GM18873 (cell line): Measurements from ENCODE around the gene NKX2-3.

ENCODE experiments used
- ATAC-seq: cut with Tn5 transposase; IDR thresholded peaks from one replicate; pipeline ENCODE4 v1.9.1; 2021; ENCODE audit warnings: mild to moderate bottlenecking, moderate library complexity, moderate number of reproducible peaks; ENCODE audit not compliant: unreplicated experiment, low FRiP score

Gene NKX2-3

DNA sequence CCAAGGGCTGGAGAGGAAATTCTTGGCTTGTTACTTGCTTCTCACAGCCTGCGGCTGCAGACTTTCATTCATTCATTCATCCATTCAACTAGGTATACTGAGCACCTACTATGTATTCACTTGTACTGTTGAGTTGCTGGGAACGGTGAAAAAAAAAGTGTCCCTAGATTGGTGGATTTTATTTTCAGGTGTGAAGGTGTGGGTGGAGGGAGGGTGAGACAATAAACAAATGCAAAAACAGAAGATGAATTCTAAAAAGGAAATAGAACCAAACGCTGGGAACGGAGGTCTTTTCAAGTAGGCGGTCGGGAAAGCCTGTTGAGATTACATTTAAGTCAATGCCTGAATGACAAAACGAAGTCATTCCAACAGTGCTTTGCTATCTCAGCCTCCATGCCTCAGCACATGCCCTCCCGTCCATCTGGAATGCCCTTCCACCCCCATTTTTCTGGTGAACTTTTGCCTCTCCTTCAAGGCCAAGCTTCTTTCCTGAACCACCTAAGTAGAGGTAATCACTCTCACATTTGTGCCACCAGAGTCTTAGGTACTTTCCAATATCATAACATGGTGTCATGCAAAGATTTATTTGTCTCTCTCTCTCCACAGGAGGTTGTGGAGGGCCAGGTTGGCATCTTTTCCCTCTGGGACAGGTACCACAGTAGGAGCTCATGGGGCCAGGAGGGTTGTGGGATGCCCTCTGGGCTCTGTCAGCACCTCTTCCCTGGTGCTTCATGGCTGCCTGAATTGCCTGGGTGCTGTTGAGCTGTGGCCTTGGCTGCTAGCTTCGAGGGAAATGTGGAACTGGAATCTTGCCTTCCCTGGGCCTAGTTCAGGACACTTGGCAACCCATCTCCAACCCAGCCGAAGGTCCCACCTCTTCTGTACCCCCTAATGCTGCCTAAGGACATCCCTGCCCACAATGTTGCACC lies 5.5 kb downstream of the NKX2-3 start:
- ATAC-seq = no peak

GRCh38 chr10:99539120-99539519 lies 6.4 kb downstream of the NKX2-3 start:
- ATAC-seq = no peak

DNA sequence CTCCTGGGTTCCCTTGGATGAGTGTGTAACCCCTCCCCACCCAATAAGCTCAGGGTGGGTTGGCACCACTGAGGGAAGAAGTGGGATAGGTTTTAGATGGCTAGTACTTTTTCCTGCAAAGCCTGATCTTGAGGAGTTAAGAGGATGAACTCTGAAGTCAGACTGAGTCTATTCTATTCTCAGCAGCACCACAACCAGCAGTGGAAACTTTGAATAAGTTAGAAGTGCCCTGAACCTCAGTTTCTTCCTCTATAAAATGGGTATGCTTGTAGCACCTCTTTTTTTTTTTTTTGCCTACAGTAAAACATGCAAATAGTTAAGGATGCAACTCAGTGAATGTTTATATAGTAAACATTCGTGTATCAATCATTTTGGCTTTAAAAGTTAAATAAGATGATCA lies 7.1 kb downstream of the NKX2-3 start:
- no peak for ATAC-seq

DNA sequence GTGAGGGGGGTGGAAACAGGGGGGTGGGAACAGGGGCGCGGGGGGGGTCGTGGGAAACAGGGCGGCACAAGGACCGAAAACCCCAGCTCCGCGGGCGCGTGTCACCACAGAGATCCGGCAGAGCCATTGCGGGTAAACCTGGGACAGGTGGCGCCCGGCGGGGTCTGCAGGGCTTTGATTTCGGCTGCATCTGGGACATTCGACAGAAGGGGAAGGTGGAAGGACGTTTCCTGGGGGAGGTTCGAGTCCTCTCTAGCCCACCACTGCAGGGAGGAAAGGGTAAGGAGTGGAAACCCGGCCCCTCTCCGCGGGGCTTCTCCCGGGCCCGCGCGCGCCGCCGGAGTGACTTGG lies 7.5 kb downstream of the NKX2-3 start:
- no peak for ATAC-seq

DNA sequence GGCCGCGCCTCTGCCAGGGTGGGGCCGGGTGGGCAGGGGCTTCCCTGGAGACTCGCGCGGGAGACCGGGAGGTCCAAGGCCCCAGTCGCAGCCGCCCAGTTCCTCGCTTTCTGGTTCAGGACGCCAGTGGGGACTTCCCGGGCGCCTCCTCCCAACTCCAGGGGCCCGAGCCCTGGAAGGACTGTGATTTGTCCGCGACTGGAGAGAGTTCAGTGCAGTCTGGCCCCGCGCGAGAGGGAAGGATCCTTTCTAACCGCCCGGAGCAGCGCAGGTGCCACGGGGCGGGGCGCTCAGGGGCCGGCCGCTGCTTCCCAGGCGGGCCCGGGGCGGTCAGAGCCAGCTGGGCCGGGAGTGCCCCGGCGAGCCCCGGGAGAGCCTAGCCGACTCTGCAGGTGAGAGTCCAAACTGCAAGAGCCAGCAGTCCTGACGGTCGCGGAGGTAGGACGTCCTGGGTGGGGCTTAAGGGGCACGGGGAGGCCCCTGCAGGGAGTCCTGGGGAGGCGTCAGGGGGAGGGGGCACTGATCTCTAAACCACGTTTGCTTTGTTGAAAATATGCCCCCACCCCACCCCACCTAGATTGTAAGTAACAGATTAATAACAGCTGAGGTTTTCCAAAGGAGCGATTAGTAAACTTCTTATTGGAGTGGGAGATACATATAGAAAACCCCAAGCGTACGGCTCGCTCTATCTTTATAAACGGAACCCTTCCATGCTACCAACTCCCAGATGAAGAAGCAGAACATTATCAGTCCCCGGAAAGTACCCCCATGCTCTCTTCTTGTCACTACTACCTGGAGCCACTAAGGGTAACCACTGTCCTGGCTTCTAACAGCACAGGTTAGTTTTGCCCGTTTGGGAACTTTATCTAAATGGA lies 8.2 kb downstream of the NKX2-3 start:
- ATAC-seq = no peak

DNA sequence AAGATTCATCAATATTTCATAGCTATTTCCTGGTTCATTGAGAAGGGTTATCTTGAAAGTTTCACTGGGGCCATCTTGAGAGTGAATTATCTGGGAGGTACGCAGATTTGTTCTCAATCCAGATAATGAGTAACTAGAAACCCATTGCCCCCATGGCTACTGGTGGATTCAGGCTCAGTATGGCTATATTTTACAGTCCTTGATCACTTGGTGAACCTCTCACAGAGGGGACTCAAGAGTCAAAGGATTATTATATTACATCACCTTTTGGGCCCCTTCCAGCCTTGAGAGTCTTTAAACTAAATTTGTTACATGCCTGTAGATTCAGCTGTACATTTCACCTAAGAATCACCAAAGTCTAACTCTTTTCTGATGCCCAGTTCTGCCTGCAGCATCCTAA lies 11.6 kb downstream of the NKX2-3 start:
- no peak for ATAC-seq

DNA sequence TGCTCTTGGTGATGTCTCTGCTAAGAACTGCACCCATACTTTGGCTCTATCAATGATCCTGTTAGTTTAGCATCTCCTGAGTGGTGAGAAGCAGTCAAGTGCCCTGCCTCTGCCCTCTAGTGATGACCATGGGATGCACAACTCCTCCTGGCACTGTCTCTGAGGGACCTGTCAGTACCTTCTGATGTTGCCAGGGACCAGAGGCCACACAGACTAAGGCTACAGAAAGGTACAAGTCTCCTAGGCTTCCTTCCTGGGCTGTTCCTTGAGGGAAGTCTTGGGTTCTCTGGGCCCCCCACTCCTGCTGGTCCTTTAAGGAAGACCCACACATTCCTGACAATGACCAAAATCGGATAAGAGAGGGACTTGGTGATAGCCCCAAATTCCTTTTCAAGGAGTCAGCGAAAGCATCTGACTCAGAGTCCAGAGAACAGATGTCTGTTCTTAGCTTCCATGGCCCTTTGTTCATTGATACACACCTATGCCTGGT lies 15.3 kb downstream of the NKX2-3 start:
- no peak for ATAC-seq

- ATAC-seq = no peak
Measured at GRCh38 chr10:99551158-99551557, 18.4 kb downstream of the NKX2-3 start.

DNA sequence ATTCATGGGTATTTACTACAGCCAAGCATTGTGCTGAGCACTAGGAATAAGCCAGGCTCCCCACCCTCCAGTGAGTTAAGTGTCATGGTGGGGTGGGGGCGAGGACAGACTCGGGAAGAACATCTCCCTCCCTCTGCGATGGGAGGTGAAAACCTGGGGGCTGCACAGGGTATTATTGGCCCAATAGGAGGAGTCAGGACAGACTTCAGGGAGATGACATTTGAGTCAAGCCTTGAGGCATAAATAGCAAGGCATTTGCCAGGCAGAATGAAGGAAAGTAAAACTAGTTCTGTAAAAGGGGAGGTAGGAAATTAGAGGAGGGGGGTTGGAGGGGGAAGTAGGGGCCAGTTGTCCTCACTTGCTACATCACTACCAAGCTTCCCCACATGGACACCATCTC lies 18.9 kb downstream of the NKX2-3 start:
- no peak for ATAC-seq

DNA sequence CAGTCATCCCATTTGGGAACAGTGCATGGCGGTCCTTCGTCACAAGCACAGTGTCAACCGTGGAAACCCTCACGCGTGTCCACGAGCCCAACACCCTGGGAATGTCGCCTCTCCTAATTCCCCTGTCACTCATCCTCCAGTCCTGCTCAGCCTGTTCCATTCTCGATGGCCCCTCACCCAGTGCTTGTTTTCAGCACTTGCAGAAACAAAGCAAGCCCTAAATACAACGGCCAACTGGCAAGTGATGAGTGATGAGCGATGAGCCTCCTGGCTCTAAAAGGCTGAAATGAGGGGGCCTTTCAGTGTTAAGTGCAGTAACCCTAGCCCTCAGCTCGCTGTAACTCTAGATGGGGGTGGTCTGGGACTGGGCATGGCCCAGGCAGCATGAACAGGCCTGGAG lies 22.6 kb downstream of the NKX2-3 start:
- no peak for ATAC-seq

GRCh38 chr10:99555825-99556523 lies 23.2 kb downstream of the NKX2-3 start:
- ATAC-seq = peak; percentile 83

- no peak for ATAC-seq
Measured at GRCh38 chr10:99557044-99557443, 24.3 kb downstream of the NKX2-3 start.

- ATAC-seq = no peak
Measured at GRCh38 chr10:99558708-99559107, 26.0 kb downstream of the NKX2-3 start.

DNA sequence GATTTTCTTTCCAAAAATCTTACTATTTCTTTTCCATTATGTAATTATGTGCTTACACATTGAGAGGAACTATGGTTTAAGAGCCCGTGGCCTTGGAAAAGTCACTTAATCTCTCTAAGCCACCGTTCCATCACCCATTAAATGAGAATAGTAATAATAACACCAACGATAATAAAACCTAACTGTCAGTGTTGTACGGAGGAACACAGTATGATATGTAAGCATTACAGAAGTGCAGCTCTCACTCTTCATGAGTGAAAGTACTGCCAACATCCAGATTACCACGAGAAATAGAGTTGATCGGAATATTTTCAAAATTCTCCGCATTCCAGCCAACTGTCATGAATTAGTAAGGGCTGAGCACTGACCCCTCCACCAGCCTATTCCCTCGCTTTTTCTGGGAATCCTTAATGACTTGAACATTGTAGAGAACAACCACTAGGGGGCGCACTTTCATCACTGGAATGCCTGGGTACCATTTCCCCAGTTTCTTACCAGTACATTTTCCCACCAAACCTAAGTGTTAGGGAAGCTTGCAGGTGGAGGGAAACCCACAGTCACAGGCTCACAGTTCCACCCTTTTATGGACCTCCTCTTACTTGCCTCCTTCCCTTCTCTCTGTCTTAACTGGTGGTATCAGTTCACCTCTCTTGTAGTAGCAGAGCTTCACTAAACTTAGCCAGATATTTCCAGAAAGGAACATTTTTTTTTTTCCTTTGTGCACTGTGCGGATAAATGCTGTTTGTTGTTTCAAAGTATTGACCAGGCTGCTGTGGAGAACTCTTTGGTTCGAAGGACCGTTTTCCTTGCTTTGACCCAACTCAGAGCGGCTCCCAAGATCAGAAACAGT lies 27.8 kb downstream of the NKX2-3 start:
- ATAC-seq = no peak

- no peak for ATAC-seq
Measured at GRCh38 chr10:99562631-99563030, 29.9 kb downstream of the NKX2-3 start.

GRCh38 chr10:99564361-99564760 lies 31.6 kb downstream of the NKX2-3 start:
- no peak for ATAC-seq

GRCh38 chr10:99565166-99565565 lies 32.4 kb downstream of the NKX2-3 start:
- ATAC-seq = no peak

DNA sequence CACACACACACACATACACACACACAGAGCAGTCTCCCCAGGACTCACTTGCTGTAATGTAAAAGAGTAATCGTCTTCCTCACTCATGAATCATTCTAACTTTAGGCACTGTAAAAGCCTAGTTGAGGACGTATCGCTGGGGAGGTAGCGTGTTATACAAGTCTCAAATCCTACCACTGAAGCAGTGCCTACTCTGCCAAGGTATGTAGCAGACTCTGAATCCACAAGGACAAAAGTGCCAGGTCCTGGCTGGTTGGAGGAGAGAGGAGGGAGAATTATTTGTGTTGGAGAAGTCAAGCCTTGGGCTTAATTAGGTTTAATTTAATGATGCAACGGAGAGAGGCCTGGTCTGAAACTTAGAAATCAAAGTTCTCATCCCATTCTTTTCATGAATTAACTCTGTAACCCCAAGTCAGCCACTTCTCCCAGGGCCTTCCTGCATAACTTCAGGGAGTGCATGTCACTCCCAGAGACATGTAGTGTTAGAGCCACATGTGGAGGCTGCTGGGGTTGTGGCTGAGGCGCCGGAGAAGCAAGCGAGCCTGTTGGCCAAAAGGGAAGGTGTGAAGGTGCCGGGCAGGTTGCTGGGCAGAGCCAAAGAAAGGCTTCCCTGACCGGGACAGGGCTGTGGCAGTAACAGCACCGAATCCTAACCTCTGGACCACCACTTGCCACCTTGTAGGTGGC lies 36.7 kb downstream of the NKX2-3 start:
- ATAC-seq = no peak

DNA sequence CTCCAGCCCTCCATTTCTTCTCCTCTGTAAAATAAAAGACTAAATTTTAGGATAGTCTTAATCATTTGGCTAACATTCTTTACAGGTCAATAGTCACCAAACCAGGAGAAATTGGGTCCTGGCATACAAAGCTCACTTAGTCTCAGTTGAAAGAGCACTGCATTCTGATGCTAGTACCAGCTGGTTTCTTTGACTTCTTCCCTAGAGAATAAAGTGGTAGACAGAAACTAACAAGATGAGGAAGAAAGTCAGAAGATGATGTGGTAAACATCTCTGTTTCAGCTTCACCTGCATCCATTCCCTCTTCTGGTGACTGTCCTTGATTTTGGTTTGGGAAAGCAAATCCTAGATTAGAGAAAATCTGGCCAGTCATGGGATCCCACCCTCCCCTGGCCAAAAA lies 37.2 kb downstream of the NKX2-3 start:
- ATAC-seq = no peak
